ENCODE measurements around the gene DUS1L. TPM values are rescaled to one million over a fixed set of nuclear protein-coding genes. Genes with fewer than 3 reads are reported as not detected.

DUS1L gene
- total and polyA plus RNA-seq, 12 donors: 34.1 to 191 (median 44.1) TPM

DNA sequence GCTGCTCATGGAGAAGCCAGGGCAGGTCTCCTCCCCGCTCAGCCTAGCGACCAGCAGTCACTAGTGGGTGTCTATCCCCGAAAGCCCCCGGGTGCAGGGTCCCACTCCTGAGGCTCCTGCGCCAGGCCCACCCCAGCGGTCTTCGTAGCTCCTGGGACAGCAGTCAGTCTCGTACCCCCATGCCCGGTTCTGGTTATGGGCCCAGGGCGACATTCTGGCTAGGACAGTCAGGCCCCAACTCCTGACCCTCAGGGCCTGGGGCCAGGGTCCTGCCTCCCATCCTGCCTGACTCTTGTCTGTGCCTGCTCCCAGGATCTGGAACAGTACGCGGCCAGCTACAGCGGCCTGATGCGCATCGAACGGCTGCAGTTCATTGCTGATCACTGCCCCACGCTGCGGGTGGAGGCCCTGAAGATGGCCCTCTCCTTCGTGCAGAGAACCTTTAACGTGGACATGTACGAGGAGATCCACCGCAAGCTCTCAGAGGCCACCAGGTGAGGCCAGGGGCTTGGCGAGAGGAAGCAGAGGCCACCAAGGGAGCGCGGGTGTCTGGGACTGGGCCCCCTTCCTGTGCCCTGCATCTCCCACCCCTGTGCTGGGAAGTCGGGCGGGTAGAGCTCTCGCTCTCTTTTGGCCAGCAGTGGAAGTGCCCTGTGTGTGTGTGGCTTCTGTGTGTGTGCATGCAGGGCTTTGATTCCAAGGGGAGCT lies 11.9 kb downstream of the DUS1L start:
- H3K36me3 ChIP-seq: peaks cover 3 to 72% (median 29%) of the 10 kb centered on the region in 9 donors
- 93 to 94% methylated on average over 28 of the region's 28 CpGs for WGBS, 2 donors
- H3K4me3 ChIP-seq: peak overlapping the region in 2 of 10 donors; percentile 86 to 91
- TF ChIP-seq, protein P1, sequence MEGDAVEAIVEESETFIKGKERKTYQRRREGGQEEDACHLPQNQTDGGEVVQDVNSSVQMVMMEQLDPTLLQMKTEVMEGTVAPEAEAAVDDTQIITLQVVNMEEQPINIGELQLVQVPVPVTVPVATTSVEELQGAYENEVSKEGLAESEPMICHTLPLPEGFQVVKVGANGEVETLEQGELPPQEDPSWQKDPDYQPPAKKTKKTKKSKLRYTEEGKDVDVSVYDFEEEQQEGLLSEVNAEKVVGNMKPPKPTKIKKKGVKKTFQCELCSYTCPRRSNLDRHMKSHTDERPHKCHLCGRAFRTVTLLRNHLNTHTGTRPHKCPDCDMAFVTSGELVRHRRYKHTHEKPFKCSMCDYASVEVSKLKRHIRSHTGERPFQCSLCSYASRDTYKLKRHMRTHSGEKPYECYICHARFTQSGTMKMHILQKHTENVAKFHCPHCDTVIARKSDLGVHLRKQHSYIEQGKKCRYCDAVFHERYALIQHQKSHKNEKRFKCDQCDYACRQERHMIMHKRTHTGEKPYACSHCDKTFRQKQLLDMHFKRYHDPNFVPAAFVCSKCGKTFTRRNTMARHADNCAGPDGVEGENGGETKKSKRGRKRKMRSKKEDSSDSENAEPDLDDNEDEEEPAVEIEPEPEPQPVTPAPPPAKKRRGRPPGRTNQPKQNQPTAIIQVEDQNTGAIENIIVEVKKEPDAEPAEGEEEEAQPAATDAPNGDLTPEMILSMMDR (IDR thresholded peaks at IDR 0.05): no peak
- ATAC-seq (no peak), DNase-seq (no peak)
- intact Hi-C loops (cut with DNase I): loop anchor here in 1 of 10 donors (5.0 kb wide), 1 partner anchor 44 kb away; the partner anchor contains the start of gene FASN
- H3K27me3 ChIP-seq: no peaks in the 10 kb centered on the region
- no peak overlapping the region for H3K27ac ChIP-seq
- H3K9me3 ChIP-seq: no peaks in the 10 kb centered on the region
- H3K4me1 ChIP-seq: peaks cover 12 to 39% (median 28%) of the 10 kb centered on the region in 9 donors

GRCh38 chr17:82053130-82053529 lies 12.5 kb downstream of the DUS1L start:
- Histone ChIP-seq H3K4me1 (peaks cover 12 to 39% (median 28%) of the 10 kb centered on the region in 9 donors), H3K27me3 (no peaks in the 10 kb centered on the region), H3K4me3 (peak overlapping the region in 7 of 10 donors; percentile 73 to 97 (median 86)), H3K27ac (no peak overlapping the region), H3K36me3 (peaks cover 3 to 72% (median 29%) of the 10 kb centered on the region in 9 donors), H3K9me3 (no peaks in the 10 kb centered on the region)
- ATAC-seq: no peak
- TF ChIP-seq, protein P1 (IDR thresholded peaks at IDR 0.05): no peak
- WGBS, 2 donors: 90 to 92% methylated on average over 19 of the region's 19 CpGs
- no peak for DNase-seq
- intact Hi-C loops (cut with DNase I): loop anchor here in 1 of 10 donors (5.0 kb wide), 1 partner anchor 44 kb away; the partner anchor contains the start of gene FASN

- no peak for DNase-seq
- 23 to 27% methylated on average over 18 to 19 of the region's 19 CpGs for WGBS, 2 donors
- peaks cover 12 to 39% (median 28%) of the 10 kb centered on the region in 9 donors for H3K4me1 ChIP-seq
- H3K36me3 ChIP-seq: peaks cover 3 to 72% (median 25%) of the 10 kb centered on the region in 9 donors
- TF ChIP-seq, protein P1 (IDR thresholded peaks at IDR 0.05): no peak
- no peaks in the 10 kb centered on the region for H3K9me3 ChIP-seq
- intact Hi-C loops (cut with DNase I): loop anchor here in 1 of 10 donors (5.0 kb wide), 1 partner anchor 45 kb away; the partner anchor contains the start of gene FASN
- no peaks in the 10 kb centered on the region for H3K27me3 ChIP-seq
- peak overlapping the region; percentile 46 to 97 (median 83) for H3K4me3 ChIP-seq
- no peak for ATAC-seq
- peak overlapping the region in 6 of 10 donors; percentile 22 to 78 (median 64) for H3K27ac ChIP-seq
Observed at GRCh38 chr17:82052638-82053059, 13.0 kb downstream of the DUS1L start.

- DNase-seq: peak; percentile 69 to 84
- intact Hi-C loops (cut with DNase I): loop anchor here in 1 of 10 donors (5.0 kb wide), 1 partner anchor 45 kb away; the partner anchor contains the start of gene FASN
- TF ChIP-seq, protein P1 (IDR thresholded peaks at IDR 0.05): no peak
- H3K27me3 ChIP-seq: no peaks in the 10 kb centered on the region
- peaks cover 3 to 72% (median 19%) of the 10 kb centered on the region in 9 donors for H3K36me3 ChIP-seq
- H3K27ac ChIP-seq: peak within 1 kb of the TSS in 9 of 10 donors; percentile 15 to 85 (median 71)
- 1% methylated on average over 78 to 94 of the region's 94 CpGs for WGBS, 2 donors
- H3K9me3 ChIP-seq: no peaks in the 10 kb centered on the region
- peaks cover 12 to 39% (median 28%) of the 10 kb centered on the region in 9 donors for H3K4me1 ChIP-seq
- H3K4me3 ChIP-seq: peak within 1 kb of the TSS; percentile 73 to 97 (median 84)
- ATAC-seq: peak; percentile 27 to 82 (median 70)
Observed at GRCh38 chr17:82051776-82052637, 13.6 kb downstream of the DUS1L start, which contains the start of the genes GPS1 and RFNG. GPS1 (plus strand) TSS chr17:82051898; CDS start chr17:82051932, 34 bp downstream. RFNG (minus strand) TSS chr17:82051811; CDS start chr17:82051766, 45 bp downstream.
